Erythroblast (primary cell): ENCODE results near the gene B4GAT1.

Experiments used
- GATA1 ChIP-seq: IDR thresholded peaks from 2 replicates; pipeline ENCODE4 v1.6.1; 2011; ENCODE audit warnings: low read depth, mild to moderate bottlenecking, control low read depth, low read length, moderate library complexity
- POLR2A ChIP-seq: IDR thresholded peaks from 2 replicates; pipeline ENCODE4 v1.6.1; 2011; ENCODE audit warnings: mild to moderate bottlenecking, low read length

- TF ChIP-seq POLR2A (no peak), GATA1 (no peak)
Observed at GRCh38 chr11:66334605-66335442, 12.6 kb downstream of the B4GAT1 start.
